Naive thymus-derived CD4-positive, alpha-beta T cell (primary cell): ENCODE measurements around the gene KLK7. TPM values are rescaled to one million over a fixed set of nuclear protein-coding genes. Genes with fewer than 3 reads are reported as not detected.

Source experiments
- ATAC-seq: fragments of 150-1000 bp; cut with Tn5 transposase; 2 replicates; pipeline ENCODE4 v1.10.0; 2021; ENCODE audit warnings: mild to moderate bottlenecking, moderate library complexity
- CTCF ChIA-PET: fragments of 350-600 bp; sonication (Branson Sonifier 250); formaldehyde crosslinking; loops from one replicate; lab custom pipeline; 2021; ENCODE audit warnings: antibody characterized with exemption; lab: Charles Lee
- POLR2A ChIA-PET: fragments of 350-600 bp; sonication (Branson Sonifier 250); formaldehyde crosslinking; loops from one replicate; lab custom pipeline; 2021; ENCODE audit warnings: antibody characterized with exemption, inconsistent platforms; lab: Charles Lee
- DNase-seq, 9 donors: peaks; one replicate each; pipeline versions ENCODE4 v3.0.0 to v3.0.0-alpha.2; 2020 to 2022; ENCODE audit warnings: mixed read lengths in 1 of 9
- H3K27ac ChIP-seq: one replicate; pipeline ENCODE4 v1.7.0; 2013; ENCODE audit warnings: mild to moderate bottlenecking, low read depth, low read length, moderate library complexity
- H3K27me3 ChIP-seq, 2 donors: one replicate each; pipeline ENCODE4 v1.7.0; 2013; ENCODE audit warnings: low read length in 2 of 2, mild to moderate bottlenecking in 2 of 2, moderate library complexity in 2 of 2; ENCODE audit not compliant: control insufficient read depth in 2 of 2, insufficient read depth in 2 of 2
- H3K36me3 ChIP-seq, 3 experiments: 1 replicate in 2 of 3; 2 replicates in 1 of 3; pipeline ENCODE4 v1.7.0; 2013; ENCODE audit warnings: low read length in 3 of 3, mild to moderate bottlenecking in 3 of 3, moderate library complexity in 1 of 3; ENCODE audit not compliant: insufficient read depth in 3 of 3, control insufficient read depth in 2 of 3
- H3K4me1 ChIP-seq, 2 donors: one replicate each; pipeline ENCODE4 v1.7.0; 2013; ENCODE audit warnings: low read length in 2 of 2, mild to moderate bottlenecking in 2 of 2, moderate library complexity in 1 of 2; ENCODE audit not compliant: control insufficient read depth in 2 of 2, insufficient read depth in 2 of 2
- H3K4me3 ChIP-seq: 2 replicates; pipeline ENCODE4 v1.7.0; 2013; ENCODE audit warnings: mild to moderate bottlenecking, low read length
- H3K9me3 ChIP-seq, 3 experiments: 1 replicate in 2 of 3; 2 replicates in 1 of 3; pipeline ENCODE4 v1.7.0; 2013; ENCODE audit warnings: low read length in 3 of 3; ENCODE audit not compliant: control insufficient read depth in 2 of 3
- H3K27ac Mint-ChIP-seq, 9 donors: one replicate each; pipeline ENCODE4 v1.8.0; 2020 to 2022; ENCODE audit warnings: mixed read lengths in 9 of 9, mild to moderate bottlenecking in 8 of 9, moderate library complexity in 5 of 9, inconsistent platforms in 2 of 9
- H3K27me3 Mint-ChIP-seq, 5 donors: one replicate each; pipeline ENCODE4 v1.8.0; 2021 to 2022; ENCODE audit warnings: mixed read lengths in 5 of 5, mild to moderate bottlenecking in 1 of 5
- H3K36me3 Mint-ChIP-seq, 5 donors: one replicate each; pipeline ENCODE4 v1.8.0; 2020 to 2022; ENCODE audit warnings: mixed read lengths in 5 of 5, mild to moderate bottlenecking in 3 of 5, inconsistent platforms in 1 of 5
- H3K4me1 Mint-ChIP-seq, 7 donors: one replicate each; pipeline ENCODE4 v1.8.0; 2020 to 2022; ENCODE audit warnings: mixed read lengths in 7 of 7, mild to moderate bottlenecking in 3 of 7, inconsistent platforms in 1 of 7
- H3K4me3 Mint-ChIP-seq, 10 donors: one replicate each; pipeline ENCODE4 v1.8.0; 2020 to 2022; ENCODE audit warnings: mild to moderate bottlenecking in 10 of 10, mixed read lengths in 10 of 10, moderate library complexity in 6 of 10, inconsistent platforms in 2 of 10
- H3K9me3 Mint-ChIP-seq, 11 donors: one replicate each; pipeline ENCODE4 v1.8.0; 2020 to 2022; ENCODE audit warnings: mixed read lengths in 11 of 11, mild to moderate bottlenecking in 4 of 11, inconsistent platforms in 1 of 11, moderate library complexity in 1 of 11
- intact Hi-C, 2 donors: fragments of 100-400 bp; cut with micrococcal nuclease; formaldehyde crosslinking; loops; one replicate each; pipeline ENCODE4 v1.15.1; 2023
- polyA plus RNA-seq, 2 donors: library from polyadenylated mRNA; unstranded; fragments of 300-500 nt; fragmentation: Illumina TruSeq; gene quantifications; one replicate each; pipeline ENCODE4 v1.2.3, GENCODE V29; 2021
- total RNA-seq, 6 experiments: library from RNA in 5 of 6; stranded (reverse) in 5 of 6; gene quantifications; 1 replicate in 5 of 6; 2 replicates in 1 of 6; pipeline ENCODE4 v1.2.3 and lab custom pipeline; 2021 to 2026

Gene KLK7
- total and polyA plus RNA-seq, 7 experiments from 2014 or later = not detected

- no peak overlapping the region for H3K4me3 Mint-ChIP-seq
- H3K9me3 Mint-ChIP-seq = peaks cover 0 to 4% (median 0%) of the 10 kb centered on the region in 11 donors
- CTCF ChIA-PET = no interaction called here
- H3K9me3 ChIP-seq = no peaks in the 10 kb centered on the region
- H3K36me3 ChIP-seq = no peaks in the 10 kb centered on the region
- no peaks in the 10 kb centered on the region for H3K4me1 ChIP-seq
- H3K27ac ChIP-seq = no peak overlapping the region
- no peak overlapping the region for H3K4me3 ChIP-seq
- H3K36me3 Mint-ChIP-seq = peaks cover 0 to 4% (median 3%) of the 10 kb centered on the region in 5 donors
- H3K27ac Mint-ChIP-seq = peak overlapping the region in 1 of 9 donors; percentile 22
- DNase-seq (no peak), ATAC-seq (no peak)
- peaks cover 0 to 77% (median 51%) of the 10 kb centered on the region in 5 donors for H3K27me3 Mint-ChIP-seq
- intact Hi-C loops = no loop called here
- H3K27me3 ChIP-seq = no peaks in the 10 kb centered on the region
- POLR2A ChIA-PET = no interaction called here
- peaks cover 0 to 2% (median 0%) of the 10 kb centered on the region in 7 donors for H3K4me1 Mint-ChIP-seq
These were observed 43.5 kb upstream of the KLK7 start for GRCh38 chr19:51027126-51027806.

- POLR2A ChIA-PET = no interaction called here
- CTCF ChIA-PET = no interaction called here
- Mint-ChIP-seq H3K27me3 (peaks cover 0 to 71% (median 51%) of the 10 kb centered on the region in 5 donors), H3K4me3 (no peak within 1 kb of the TSS), H3K36me3 (peaks cover 0 to 4% (median 3%) of the 10 kb centered on the region in 5 donors), H3K4me1 (peaks cover 0 to 2% (median 0%) of the 10 kb centered on the region in 7 donors), H3K9me3 (peaks cover 0 to 2% (median 0%) of the 10 kb centered on the region in 11 donors), H3K27ac (peak within 1 kb of the TSS in 1 of 9 donors; percentile 22)
- H3K27ac ChIP-seq = no peak within 1 kb of the TSS
- no peaks in the 10 kb centered on the region for H3K27me3 ChIP-seq
- H3K4me1 ChIP-seq = no peaks in the 10 kb centered on the region
- ATAC-seq = no peak
- no peaks in the 10 kb centered on the region for H3K36me3 ChIP-seq
- H3K9me3 ChIP-seq = no peaks in the 10 kb centered on the region
- no peak for DNase-seq
- H3K4me3 ChIP-seq = no peak within 1 kb of the TSS
- intact Hi-C loops = no loop called here
These were observed 42.8 kb upstream of the KLK7 start, which contains the start of gene KLK11 for GRCh38 chr19:51026554-51026831. Gene KLK11, minus strand, starts transcription at chr19:51026616. Its CDS starts 985 bp downstream, at chr19:51025631.

- intact Hi-C loops = no loop called here
- CTCF ChIA-PET = no interaction called here
- DNase-seq = no peak
- Histone ChIP-seq H3K27ac (no peak overlapping the region), H3K36me3 (no peaks in the 10 kb centered on the region), H3K9me3 (no peaks in the 10 kb centered on the region), H3K4me1 (no peaks in the 10 kb centered on the region), H3K27me3 (no peaks in the 10 kb centered on the region), H3K4me3 (no peak overlapping the region)
- POLR2A ChIA-PET = no interaction called here
- Mint-ChIP-seq H3K4me1 (peaks cover 0 to 2% (median 0%) of the 10 kb centered on the region in 7 donors), H3K36me3 (peaks cover 0 to 4% (median 2%) of the 10 kb centered on the region in 5 donors), H3K27me3 (peaks cover under 1 to 65% (median 46%) of the 10 kb centered on the region in 5 donors), H3K27ac (no peak overlapping the region), H3K9me3 (peaks cover 0 to 2% (median 0%) of the 10 kb centered on the region in 11 donors), H3K4me3 (no peak overlapping the region)
- no peak for ATAC-seq
These were observed 42.3 kb upstream of the KLK7 start for GRCh38 chr19:51025809-51026553.

- no peaks in the 10 kb centered on the region for H3K36me3 ChIP-seq
- intact Hi-C loops = no loop called here
- CTCF ChIA-PET = no interaction called here
- POLR2A ChIA-PET = no interaction called here
- no peaks in the 10 kb centered on the region for H3K4me1 ChIP-seq
- Mint-ChIP-seq H3K36me3 (peaks cover 0 to 4% (median 0%) of the 10 kb centered on the region in 5 donors), H3K27me3 (peaks cover 5 to 60% (median 42%) of the 10 kb centered on the region in 5 donors), H3K4me1 (peaks cover 0 to 2% (median 0%) of the 10 kb centered on the region in 7 donors), H3K27ac (no peak overlapping the region), H3K9me3 (peaks cover 0 to 2% (median 0%) of the 10 kb centered on the region in 11 donors), H3K4me3 (no peak overlapping the region)
- DNase-seq (no peak), ATAC-seq (no peak)
- H3K4me3 ChIP-seq = no peak overlapping the region
- no peaks in the 10 kb centered on the region for H3K27me3 ChIP-seq
- H3K9me3 ChIP-seq = no peaks in the 10 kb centered on the region
- H3K27ac ChIP-seq = no peak overlapping the region
These were observed 41.7 kb upstream of the KLK7 start for GRCh38 chr19:51025401-51025800.

GRCh38 chr19:51024924-51025323, 41.2 kb upstream of the KLK7 start:
- no peaks in the 10 kb centered on the region for H3K9me3 ChIP-seq
- intact Hi-C loops = no loop called here
- H3K4me3 Mint-ChIP-seq = no peak overlapping the region
- no peak for ATAC-seq
- peaks cover 0 to 4% (median 0%) of the 10 kb centered on the region in 5 donors for H3K36me3 Mint-ChIP-seq
- CTCF ChIA-PET = no interaction called here
- peaks cover 0 to 3% (median 0%) of the 10 kb centered on the region in 11 donors for H3K9me3 Mint-ChIP-seq
- POLR2A ChIA-PET = no interaction called here
- no peak overlapping the region for H3K27ac ChIP-seq
- H3K4me1 Mint-ChIP-seq = peaks cover 0 to 6% (median 2%) of the 10 kb centered on the region in 7 donors
- H3K4me1 ChIP-seq = no peaks in the 10 kb centered on the region
- H3K4me3 ChIP-seq = no peak overlapping the region
- no peaks in the 10 kb centered on the region for H3K27me3 ChIP-seq
- H3K36me3 ChIP-seq = no peaks in the 10 kb centered on the region
- no peak overlapping the region for H3K27ac Mint-ChIP-seq
- H3K27me3 Mint-ChIP-seq = peaks cover 10 to 65% (median 45%) of the 10 kb centered on the region in 5 donors
- no peak for DNase-seq

GRCh38 chr19:51023946-51024345, 40.2 kb upstream of the KLK7 start:
- Histone ChIP-seq H3K9me3 (no peaks in the 10 kb centered on the region), H3K4me3 (no peak overlapping the region), H3K27me3 (no peaks in the 10 kb centered on the region), H3K4me1 (no peaks in the 10 kb centered on the region), H3K36me3 (no peaks in the 10 kb centered on the region), H3K27ac (no peak overlapping the region)
- intact Hi-C loops = no loop called here
- no peak overlapping the region for H3K27ac Mint-ChIP-seq
- peaks cover 19 to 64% (median 46%) of the 10 kb centered on the region in 5 donors for H3K27me3 Mint-ChIP-seq
- peaks cover 0 to 4% (median 0%) of the 10 kb centered on the region in 5 donors for H3K36me3 Mint-ChIP-seq
- peaks cover 0 to 2% (median 0%) of the 10 kb centered on the region in 11 donors for H3K9me3 Mint-ChIP-seq
- ATAC-seq (no peak), DNase-seq (no peak)
- ChIA-PET POLR2A (no interaction called here), CTCF (no interaction called here)
- H3K4me1 Mint-ChIP-seq = peaks cover 0 to 10% (median 5%) of the 10 kb centered on the region in 7 donors
- H3K4me3 Mint-ChIP-seq = no peak overlapping the region
